ENCODE measurements around the gene NPY1R.

NPY1R gene

DNA sequence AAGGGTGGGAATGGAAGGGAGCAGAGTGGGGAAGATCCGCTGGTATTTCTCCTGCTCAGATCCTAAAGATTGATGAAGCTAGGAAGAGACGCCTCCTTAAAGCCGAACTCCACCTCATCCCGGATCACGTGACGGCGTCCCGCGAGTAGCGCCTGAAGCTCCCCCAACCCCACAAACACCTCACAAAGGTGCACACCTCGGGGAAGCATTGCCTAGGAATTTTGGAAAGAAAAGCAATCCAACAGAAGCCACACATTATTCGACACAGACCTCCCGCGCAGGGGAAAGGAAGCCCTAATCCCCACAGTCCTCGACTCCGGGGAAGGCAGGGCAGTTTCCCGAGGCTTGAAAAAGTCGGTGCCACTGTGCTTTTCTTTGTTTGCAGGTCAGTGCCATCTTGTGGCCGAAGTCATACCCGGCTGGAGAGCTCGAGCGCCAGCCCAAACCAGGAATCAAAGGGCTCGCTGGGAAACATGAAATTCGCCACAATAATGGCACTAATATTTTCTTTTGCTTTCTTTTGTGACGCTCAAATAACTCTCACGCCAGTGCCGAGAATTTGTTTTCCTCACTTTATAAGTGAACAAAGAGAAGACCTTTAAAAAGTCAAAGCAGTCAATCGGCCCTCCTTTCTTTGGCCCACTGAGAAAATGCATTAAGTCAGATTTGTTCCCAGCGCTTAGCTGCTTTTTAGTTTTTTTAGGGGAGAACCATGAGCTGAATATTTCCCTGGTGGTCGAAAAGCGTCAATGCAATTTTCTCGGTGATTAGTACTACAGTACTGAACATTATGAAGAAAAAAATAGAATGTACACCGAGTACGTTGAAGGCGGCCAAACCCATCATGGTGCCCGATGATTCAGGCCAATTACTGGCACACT is at the start of gene NPY1R:
TSS of gene NPY1R (minus strand) at position 71 of the 881 bp plus-strand sequence. CDS start 6,042 bp downstream, outside the sequence.
- DNase-seq, result peak; percentile 87

GRCh38 chr4:163380703-163381102 is 48.3 kb upstream of the NPY1R start:
- no peak for DNase-seq

- no peak for DNase-seq
Observed at GRCh38 chr4:163378661-163379060, 46.3 kb upstream of the NPY1R start.

- no peak for DNase-seq
Observed at GRCh38 chr4:163372029-163372428, 39.6 kb upstream of the NPY1R start.

GRCh38 chr4:163367651-163368050 is 35.3 kb upstream of the NPY1R start:
- no peak for DNase-seq

DNA sequence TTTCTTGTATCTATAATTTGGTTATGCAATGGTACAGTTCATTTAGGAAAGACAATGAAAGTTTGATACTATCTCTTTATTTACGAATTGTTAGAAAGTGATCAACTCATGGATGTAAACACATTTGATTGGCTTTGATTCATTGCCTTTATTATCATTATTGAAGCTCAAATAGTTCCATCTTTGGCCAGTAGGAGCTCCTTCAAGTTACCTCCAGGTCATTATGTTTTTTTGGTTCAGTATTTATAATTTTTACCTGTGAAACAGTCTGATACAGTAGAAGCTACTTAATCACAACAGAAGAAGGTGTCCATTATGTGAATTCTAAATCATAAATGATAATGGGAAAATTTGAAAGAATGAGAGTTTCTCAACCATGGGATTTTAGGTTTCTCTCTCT is 23.7 kb upstream of the NPY1R start:
- DNase-seq, result no peak

DNA sequence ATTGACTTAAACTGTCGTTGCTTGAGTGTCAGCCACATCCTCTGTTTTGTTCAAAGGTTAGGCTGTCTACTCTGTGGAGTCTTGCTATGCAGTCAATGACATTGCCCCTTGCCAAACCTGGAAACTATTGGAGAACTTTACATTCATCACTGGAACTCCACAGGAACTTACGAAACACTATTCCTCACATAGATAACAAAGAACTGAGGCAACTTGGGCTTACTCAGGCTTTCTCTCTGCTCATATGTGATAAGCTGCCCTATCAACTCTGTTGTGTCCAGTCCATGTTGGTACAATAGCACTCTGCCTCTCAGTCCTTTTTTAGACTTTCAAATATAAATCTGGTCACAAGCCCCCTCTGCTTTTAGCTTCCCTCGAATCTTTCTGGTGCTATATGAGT is 20.7 kb upstream of the NPY1R start:
- DNase-seq, result no peak

DNA sequence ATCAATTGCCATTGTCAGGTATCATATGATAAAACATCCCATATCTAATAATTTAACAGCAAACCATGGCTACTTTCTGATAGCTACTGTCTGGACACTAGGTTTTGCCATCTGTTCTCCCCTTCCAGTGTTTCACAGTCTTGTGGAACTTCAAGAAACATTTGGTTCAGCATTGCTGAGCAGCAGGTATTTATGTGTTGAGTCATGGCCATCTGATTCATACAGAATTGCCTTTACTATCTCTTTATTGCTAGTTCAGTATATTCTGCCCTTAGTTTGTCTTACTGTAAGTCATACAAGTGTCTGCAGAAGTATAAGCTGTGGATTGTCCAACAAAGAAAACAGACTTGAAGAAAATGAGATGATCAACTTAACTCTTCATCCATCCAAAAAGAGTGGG is 18.3 kb upstream of the NPY1R start:
- no peak for DNase-seq

DNA sequence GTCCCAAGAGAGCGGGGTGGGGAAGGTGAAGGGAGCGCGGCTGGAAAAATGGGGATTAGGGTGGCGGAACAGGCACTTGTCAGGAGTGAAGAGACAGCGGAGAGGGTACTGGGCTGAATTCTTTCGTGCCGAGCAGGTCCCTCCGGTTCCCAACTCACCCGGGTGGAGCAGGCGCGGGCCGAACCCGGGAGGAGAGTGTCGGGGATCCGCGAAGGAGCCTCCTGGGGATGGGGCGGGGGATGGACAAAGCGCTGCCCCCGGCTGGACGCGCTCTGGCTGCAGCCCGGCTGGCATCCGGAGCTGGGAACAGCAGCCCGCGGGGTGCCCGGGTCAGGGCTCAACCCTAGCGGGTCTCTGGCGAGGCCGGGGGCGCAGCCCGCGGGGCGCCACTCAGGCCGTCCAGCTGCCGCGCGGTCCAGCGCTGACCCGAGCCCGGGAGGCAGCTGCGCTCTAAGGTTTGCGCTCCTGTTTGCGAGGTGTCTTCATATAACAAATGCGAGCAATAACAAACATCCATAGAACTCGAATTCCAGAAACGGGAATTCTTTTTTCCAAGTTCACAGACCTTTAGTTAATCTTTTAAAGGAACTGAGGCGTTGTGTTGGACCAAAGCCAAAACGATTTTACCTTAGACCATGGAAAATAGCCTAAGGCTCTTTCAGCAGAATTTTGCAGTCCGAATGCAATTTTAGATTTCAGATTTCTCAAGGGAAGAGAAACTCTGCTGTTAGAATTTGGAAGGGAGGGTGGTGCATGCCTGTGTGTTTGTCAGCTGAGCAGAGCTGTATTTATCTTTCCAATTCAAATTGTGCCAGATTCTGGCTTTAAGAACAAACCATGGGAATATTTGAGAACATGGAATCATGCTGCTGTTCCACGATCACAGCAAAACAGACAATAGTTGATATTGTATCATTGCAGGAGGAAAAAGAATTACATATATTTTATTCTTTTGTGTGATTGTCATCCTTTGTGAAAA is 12.0 kb upstream of the NPY1R start:
- peak; percentile 47 for DNase-seq

- DNase-seq, result peak; percentile 45
Observed at GRCh38 chr4:163343604-163344146, 11.3 kb upstream of the NPY1R start, which contains the start of gene NPY5R. Gene NPY5R (plus strand): TSS chr4:163343892. CDS start chr4:163350274, 6,382 bp downstream.

GRCh38 chr4:163335384-163335783 is 3.0 kb upstream of the NPY1R start:
- no peak for DNase-seq

DNA sequence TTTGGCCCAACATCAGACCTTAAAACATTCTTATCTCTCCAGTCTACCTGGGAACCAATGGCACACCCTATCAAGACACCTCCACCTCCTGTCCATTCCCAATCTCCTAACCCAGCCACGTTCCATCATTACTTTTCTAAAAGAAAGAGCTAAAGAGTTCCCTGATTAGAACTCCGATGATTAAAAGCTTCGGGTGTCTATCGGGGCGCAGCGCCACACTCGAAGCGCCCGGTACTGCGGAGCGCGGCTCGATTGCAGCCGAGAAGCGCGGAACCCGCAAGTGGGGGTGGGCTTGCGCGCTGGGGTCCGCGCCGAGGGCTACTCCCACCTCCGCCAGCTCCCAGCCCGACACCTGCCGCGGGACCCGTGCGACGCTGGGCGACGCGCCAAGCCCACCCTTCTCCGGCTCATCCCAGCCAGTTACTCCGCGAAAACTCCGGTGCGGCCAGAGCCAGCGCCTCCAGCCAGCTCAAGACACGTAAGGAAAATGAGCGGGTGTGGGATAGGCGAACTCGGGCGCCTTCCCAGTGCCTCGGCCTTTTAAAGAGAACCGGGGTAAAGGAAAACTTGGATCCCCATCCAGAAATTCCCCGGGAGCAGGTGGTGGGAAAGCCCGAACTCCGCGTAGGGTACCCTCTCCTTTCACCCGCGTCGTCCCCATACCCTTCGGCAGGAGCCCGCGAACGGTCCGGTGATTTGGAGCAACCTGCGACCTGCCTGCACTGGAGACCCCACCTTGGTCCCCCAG is 593 bp downstream of the NPY1R start:
- peak; percentile 61 for DNase-seq

DNA sequence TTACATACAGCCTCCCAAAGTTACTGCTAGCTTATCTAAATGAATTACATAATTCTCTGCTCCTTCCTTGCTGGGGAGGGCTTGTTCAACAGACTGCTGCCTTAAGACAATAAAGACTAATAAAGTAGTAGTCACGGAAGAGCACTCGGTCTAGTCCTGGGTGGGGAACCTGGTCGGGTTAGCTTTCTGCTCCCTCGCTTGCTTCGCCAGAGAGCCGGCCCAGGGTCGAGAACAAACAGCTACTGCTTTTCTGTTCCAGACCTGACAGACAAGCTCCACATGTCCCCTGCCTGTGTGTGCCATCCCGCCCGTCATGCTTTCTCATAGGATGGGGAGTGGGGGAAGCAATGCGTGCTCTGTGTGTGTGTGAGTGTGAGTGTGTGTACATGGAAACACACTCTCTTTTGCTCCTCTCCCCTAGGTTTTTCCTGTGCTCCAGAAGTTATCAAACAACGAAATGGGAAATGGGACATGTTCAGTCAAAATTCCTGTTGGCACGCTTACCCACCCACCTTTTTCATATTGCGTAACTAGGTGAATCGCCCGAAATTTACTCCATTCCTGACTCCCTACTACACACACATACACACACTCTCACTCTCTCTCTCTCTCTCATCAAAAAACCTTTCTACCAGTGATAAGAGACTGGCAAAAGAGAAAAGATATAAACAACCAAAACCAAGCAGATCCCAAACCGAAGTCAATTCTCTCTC is 1.3 kb downstream of the NPY1R start:
- peak; percentile 43 for DNase-seq

DNA sequence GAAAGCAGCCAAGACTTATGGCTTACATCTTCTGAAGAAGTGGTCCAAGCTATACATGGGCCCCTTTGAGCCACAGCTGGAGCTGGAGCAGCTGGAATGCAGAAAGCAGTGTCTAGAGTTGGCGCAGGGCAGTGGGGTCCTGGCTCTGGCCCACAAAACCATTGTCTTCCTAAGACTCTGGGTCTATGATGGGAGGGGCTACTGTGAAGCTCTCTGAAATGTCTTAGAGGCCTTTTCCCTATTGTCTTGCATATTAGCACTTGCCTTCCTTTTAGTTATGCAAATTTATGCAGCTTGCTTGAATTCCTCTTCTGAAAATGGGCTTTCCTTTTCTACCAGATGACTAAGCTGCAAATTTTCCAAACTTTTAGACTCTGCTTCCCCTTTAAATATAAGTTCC is 15.3 kb downstream of the NPY1R start:
- no peak for DNase-seq

DNA sequence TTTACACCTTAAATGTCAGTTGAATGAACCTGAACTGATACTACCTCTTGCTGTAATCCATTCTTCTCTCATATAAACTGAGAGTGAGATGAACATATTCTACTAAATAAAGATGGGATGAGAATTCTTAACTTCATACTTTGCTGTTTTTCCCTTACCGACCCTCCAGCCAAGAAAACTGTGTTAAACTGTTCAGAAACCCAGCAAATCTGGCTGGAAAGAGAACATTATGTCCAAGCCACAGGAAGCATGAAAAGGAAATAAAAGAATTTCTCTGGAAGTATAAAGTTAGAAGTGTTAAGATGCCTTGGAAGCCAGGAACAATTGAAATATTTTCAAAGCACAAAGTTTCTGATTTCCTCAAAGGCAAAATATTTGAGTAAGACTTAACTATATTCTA is 22.9 kb downstream of the NPY1R start:
- no peak for DNase-seq

- DNase-seq, result no peak
Observed at GRCh38 chr4:163303069-163303468, 29.3 kb downstream of the NPY1R start.

GRCh38 chr4:163300445-163300844 is 32.0 kb downstream of the NPY1R start:
- DNase-seq, result no peak

DNA sequence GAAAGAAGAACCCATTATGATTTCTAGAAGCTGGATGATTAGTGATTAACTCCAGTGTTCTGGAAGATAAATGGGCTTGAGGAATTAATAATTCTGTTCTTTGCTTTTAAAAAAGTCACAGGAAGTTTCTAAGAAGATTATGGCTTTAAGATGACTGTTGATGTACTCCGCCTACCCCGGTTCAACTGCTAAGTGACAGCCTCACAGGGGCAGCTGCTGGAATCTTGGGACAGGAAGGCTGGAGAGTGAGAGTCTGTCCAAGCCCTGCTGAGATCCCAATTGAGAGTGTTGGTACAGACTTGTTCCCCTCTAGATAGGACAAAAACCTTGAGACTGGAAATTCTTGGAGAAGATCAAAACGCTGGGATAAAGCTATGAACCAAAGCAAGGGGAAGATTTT is 37.3 kb downstream of the NPY1R start:
- DNase-seq, result no peak

- no peak for DNase-seq
Observed at GRCh38 chr4:163284304-163284703, 48.1 kb downstream of the NPY1R start.

DNA sequence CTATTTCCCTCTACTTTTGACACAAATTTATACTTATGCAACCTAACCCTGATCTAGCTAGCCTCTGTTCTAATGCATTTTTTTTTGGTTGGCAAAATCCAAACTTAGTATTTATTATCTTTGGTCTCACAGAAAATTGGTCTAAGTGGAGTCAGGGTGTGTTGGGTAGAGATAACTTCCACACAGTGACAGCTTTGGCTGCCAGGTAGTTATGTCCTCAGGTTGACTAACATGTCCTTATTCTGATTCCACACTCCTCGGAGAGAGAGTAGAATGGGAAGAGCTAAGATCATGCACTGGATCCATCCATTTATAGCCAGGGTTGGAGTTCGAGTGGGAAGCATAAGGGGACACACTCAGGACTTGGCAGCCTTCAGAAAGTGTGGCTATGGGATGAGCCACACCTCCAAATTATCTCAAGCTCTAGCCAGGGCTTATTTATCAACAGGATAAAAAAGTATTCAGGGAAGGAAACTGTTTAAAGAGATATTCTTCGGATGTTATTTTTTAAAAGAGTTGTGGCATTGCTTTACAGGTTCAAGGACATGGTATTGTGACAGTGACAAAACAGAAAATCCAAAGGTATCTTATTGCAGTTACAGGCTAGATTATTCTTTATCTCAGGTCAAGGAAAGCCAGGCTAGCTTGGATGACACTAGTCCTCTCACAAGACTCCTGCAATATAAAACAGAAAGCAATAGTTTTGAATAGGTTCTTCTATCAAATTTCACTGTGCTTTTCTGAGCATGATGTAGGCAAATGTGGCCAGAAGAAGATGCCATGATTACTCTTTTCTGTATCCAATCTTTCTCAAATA is 51.5 kb downstream of the NPY1R start:
- DNase-seq, result no peak

DNA sequence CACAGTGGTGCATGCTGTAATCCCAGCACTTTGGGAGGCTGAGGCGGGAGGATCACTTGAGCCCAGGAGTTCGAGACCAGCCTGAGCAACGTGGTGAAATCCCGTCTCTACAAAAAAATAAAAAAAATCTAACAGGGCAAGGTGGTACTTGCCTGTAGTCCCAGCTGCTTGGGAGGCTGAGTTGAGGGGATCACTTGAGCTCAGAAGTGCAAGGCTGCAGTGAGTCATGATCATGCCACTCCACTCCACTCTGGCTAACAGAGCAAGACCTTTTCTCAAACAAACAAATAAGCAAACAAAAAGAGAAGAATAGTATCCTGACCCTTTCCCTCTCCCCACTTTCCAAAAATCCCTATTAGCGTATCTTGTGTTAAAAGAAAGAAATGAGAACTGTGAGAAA is 52.7 kb downstream of the NPY1R start:
- DNase-seq, result no peak
